ENCODE measurements around the gene TMEM150C.

TMEM150C gene

DNA sequence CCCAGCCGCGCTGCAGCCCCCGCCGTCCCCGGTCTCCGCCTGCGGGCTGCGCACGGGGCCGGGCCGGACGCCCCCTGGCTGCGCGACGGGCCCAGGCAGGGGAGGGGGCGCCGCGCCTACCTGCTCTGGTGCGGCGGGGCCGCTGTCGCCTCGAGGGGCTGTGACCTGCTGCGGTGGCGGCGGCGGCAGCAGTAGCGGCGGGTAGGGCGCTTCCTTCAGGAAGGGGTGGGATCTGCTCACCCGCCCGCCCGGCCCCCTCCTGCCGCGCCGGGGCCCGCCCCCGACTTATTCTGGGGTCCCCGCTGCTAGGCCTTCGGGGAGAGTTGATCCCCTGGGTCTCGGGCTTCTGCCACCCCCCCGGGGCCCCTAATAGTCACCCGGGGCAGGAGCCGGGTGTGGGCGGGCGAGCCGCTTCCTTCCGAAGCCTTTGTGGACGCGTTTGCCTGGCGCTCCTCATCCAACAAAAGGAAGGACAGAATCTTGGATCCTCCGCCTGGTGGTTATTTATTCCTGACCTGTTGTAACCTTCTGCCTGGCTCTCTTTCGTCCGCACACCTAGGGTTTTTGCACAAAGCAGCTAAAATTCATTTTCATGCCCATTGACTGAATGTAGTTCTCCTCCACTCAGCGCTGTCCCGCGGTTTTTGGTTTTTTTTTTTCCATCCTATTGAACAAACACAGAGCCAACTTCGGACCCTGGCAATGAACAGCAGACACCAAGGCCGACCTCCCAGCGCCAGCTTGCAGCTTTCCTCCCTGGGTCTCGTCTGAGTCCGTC, at the start of gene TMEM150C:
Gene TMEM150C (minus strand): TSS at position 203 of the 778 bp plus-strand sequence. CDS start 57,331 bp downstream, outside the sequence.
- DNase-seq (ENCODE audit: low read depth): peak; percentile 15

DNA sequence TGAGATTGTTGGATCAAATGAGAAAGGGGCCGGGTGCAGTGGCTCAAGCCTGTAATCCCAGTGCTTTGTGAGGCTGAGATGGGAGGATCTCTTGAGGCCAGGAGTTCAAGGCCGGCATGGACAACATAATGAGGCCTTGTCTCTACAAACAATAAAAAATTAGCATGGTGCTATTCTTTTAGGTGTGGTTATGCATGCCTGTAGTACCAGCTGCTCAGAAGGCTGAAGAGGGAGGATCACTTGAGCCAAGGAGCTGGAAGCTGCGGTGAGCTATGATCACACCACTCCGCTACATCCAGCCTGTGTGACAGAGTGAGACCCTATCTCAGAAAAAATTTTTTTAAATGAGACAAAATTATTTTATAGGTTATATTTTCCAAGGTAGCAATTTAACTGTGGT, 49.7 kb upstream of the TMEM150C start:
- DNase-seq (ENCODE audit: low read depth): no peak

DNA sequence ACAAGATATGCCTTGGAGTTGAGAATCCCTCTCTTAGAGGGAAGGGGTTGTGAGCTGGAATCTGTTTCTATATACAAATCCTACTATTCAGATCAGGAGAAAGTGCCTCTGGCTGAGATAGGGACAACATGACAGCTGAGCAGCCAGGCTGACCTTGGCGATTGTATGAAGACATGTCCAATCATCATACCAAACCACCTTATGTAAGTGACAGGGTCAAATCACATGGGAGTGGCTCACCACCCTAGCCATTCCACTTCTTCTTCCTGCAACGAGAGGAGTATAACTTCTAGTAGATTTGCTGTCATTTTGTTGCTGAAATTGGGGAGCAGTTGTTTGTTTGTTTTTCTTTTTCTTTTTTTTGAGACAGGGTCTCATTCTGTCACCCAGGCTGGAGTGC, 48.3 kb upstream of the TMEM150C start:
- DNase-seq (ENCODE audit: low read depth): no peak

DNA sequence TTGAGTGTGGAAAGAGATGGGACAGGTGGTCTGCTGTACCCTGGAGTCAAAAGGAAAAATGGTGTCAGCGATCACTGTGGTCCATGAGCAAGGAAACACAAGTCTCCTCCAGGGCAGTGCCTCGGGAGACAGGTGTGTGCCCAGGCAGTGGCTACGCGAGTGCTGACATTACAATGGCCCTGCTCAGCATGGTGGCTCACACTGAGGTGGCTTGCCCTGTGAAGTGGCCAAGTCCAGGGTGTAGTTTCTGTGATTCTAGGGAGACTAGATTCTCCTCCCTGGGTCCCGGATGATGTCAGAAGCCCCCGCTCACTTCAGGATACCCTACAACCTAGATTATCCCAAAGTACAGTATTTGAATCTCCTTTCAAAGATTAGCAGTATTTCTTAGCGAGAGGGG, 44.8 kb upstream of the TMEM150C start:
- DNase-seq (ENCODE audit: low read depth): no peak

DNA sequence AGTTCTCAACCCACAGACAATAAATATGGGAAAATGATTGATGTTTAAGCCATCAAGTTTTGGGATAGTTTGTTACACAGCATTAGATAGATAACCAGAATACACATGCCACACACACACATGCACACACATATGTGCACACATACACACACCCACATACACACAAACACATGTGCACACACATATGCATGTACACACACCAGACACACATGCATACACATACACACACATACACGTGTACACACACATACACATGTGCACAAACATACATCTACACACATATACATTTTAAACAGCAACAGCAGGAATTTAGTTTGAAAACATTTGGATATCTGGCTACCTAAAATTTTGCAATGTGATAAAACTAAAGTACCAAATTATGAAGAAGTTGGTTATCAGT, 42.7 kb upstream of the TMEM150C start:
- DNase-seq (ENCODE audit: low read depth): no peak

DNA sequence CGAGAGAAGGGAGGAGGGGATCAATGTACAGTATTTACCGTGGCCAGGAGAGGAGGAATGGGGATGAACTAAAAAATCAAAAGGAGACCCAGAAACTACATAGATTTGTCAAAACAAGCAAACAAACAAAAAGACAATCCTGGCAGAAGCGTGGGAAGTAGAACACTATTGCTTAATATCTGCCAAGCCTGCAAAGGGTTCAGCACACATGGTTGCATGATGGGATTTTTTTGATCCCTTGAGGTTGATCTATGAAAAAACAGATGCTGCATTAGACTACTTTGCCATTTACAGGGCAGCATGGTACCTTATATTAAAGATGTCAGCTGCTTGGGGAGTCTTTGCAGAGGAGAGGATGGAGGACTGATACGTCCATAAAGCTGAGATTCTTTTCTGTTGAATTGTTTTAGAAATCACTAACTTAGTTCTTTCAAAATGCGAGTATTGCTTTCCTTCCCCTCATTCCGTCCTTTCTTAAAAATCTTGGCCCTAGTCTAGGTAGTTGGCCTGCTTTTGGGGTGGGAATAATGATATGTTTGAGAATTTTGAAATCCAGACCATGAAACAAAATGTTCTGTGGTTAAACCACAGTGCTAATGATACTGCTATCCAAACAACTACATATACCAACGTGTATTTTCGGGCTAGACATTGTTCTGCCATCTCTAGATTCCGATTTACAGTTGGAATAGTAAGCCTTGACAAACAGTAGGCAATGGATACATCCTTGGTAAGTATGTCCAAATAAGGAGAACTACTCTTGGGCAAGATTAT, 39.6 kb upstream of the TMEM150C start:
- peak; percentile 20 for DNase-seq (ENCODE audit: low read depth)

DNA sequence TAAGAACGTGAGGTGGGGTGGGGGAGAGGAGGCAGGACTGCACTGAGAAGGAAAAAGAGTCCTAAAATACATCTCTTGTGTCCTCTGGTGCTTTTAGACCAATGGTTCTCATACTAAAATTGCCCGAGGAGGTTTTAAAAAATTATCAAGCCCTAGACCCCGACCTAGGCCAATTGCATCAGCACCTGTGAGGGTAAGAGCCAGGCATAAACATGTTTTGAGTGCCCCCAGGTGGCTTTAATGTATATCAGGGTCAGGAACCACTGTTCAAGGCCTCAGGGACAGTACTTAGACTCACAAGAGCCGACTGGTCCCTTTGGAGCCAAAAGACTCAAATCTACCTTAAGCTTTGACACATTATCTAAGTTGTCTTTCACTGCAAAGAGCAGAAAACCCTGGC, 37.5 kb upstream of the TMEM150C start:
- no peak for DNase-seq (ENCODE audit: low read depth)

DNA sequence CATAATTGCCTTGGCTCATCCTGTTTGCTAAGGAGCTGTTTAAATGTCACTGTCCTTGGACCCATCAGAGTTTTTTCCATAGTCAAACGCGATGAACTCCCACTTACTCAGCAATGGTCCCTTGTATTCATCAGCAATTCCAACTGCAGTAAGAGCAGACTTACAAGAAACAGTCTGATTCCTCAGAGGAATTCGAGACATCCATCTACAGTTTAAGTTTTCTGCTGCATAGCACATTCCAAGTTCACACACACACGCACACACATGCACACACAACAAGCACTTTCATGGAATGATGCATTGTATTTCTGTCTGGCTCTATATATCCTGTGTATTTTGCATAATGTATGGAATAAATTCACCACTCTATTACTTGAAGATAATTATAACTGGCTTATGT, 32.7 kb upstream of the TMEM150C start:
- peak; percentile 4 for DNase-seq (ENCODE audit: low read depth)

DNA sequence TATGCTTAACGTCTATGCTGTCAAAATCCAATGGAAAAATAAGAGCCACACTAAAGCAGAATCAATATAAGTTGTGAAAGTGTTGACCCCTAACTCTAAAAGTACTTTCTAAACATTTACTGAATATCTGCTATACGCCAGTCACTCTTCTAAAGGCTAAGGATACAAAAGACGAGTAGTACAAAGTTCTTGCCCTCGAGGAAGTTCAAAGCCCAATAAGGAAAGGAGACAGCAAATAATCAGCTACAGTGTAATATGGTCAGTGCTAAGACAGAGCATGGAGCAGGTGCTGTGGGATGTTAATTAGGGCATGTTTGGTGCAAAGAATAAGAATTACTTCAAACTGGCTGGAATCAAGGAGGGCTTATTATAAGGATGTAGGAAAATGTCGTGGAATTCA, 31.6 kb upstream of the TMEM150C start:
- DNase-seq (ENCODE audit: low read depth): no peak

DNA sequence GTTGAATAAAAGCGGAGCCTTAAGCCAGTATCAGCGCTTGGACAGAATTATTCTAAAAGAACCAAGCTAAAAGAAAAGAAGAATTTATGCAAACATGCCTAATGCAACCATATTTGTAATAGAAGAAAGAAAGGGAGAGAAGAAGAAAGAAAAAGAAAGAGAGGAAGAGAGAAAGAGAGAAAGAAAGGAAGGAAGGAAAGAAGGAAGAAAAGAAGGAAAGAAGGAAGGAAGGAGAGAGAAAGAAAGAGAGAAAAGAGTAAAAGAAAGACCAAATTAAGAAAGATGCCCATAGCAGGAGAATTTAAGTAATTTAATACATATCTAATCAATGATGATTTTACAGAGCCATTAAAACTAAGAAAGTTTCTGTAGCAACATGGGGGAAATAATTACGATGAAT, 30.9 kb upstream of the TMEM150C start:
- no peak for DNase-seq (ENCODE audit: low read depth)

DNA sequence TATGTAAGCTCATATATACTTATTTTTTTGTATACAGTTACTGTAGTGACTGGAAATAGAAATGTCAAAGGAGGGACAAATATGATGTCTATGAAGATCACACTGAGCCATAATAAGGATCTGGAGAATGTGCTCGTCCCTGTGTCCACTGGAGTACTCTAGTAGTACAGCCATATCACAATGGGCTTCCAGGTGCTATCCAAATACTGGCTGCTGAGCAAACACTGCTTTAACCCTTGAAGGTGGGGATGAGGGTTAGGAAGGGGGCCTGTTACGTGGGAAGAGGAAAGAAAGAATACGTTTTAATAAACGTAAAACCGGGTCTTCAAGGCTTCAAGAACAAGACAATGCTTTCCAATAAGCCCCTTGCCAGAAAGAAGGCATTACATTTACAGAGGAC, 29.8 kb upstream of the TMEM150C start:
- no peak for DNase-seq (ENCODE audit: low read depth)

DNA sequence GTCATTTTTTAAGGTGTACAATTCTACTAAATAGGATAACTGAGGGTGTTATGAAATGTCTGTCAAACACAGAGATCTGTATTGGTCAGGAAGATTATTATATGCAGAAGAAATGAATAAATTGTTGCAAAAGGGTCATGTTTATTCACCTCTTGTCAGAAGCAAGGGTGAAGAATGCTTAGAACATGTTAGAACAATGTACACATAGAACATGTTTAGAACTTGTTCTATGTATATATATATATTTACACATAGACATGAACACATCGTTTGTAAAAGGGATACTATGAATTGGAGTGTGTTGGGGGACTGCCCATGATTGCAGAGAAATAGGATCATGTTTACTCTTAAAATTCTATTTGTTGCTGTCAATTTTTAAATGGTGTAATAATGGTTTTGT, 28.0 kb upstream of the TMEM150C start:
- no peak for DNase-seq (ENCODE audit: low read depth)

DNA sequence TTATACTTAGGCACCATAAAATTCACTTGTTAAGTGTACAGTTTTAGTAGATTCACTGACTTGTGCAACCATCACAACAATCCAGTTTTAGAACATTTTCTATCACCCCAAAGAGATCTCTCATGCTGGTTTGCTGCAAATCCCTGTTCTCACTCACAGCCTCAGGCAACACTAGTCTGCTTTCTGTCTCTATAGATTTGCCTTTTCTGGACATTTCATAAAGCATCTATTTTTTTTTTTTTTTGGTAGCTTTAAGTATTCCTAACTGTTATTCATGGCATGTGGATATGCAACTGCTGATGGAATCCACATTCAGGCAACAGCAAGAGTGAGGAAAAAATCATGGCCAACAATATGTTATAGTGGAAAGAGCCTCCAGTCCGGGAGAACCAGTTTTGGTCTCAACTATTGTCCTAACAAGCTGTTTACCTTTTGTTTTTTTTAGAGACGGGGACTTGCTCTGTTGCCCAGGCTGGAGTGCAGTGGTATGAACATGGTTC, 27.0 kb upstream of the TMEM150C start:
- DNase-seq (ENCODE audit: low read depth): no peak

DNA sequence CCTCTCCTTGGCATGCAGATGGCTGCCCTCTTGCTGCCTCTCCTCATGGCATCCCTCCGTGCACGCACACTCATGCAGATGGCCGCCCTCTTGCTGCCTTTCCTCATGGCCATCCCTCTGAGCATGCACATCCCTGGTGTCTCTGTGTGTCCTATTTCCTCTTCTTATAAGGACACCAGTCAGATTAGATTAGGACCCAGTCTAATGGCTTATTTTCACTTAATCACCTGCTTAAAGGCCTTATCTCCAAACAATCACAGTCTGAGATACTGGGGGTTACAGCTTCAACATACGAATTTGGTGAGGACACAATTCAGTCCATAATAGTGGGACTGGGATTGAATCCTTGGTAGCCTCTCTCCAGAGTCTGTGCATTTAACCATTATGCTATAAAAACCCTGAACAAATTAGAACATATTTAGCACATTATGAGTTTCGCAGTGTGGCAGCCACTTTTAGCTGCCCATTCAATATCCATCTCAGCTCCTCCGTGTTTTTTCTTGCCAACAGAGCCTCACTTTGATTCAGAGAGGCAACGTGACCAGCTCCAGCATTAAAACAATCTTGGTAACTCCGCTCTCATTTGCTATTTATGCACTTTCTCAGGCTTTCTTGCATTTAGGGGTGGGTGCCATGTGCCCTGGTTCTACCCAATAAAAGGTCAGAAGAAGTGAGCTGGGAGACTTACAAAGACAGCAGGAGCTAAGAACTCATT, 26.2 kb upstream of the TMEM150C start:
- DNase-seq (ENCODE audit: low read depth): no peak

DNA sequence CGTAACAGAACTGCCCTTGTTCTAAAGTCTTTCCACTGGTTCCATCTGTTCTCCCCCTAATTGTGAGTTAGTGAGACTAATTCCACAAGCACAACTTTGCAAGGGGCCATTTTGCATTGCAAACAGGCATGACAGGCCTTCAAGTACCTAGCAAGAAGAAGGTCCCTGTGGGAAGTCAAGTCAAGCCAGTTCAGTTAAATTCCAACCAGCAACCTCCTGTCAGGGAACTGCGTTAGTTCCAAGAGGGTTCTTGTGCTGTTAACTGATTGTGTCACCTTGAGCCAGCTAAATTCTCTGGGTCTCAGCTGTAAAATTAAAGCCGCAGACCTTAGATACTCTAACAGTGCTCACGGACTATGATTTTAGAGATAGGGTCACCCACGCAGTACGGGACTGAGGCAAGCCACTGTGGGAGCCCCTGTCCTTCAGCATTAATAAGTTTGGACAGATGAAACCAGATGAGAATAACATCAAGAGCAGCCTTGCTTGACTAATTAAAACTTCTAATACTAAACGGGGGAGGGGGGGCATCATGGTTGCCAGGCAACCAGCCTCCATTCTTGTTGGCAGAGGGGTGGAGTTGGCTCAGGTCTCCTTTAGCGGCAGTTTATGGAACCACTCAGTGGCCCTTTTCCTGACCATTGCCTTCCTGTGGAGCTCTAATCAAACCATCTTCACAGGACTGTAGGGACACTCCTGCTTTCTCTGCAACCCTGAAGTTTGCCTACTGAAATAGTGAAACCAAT, 24.1 kb upstream of the TMEM150C start:
- no peak for DNase-seq (ENCODE audit: low read depth)

DNA sequence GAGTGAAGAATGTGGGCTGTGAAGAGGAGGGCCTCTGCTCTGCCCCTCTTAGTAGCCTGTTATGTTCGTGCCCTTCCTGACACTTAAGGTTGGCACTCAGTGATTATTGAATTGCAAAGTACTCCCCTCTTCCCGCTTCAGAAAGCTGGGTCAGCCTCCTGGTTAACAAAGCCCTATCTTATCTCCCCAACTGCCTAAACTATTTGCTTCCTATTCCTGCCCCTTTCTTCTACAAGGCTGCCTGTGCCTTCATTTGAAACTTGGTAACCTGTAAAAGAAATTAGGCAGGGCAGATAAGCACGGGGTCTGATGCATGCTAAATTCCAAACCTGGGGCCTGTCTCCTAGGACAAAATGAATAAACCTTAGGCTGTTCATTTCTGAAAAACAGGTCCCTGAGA, 23.1 kb upstream of the TMEM150C start:
- DNase-seq (ENCODE audit: low read depth): no peak

DNA sequence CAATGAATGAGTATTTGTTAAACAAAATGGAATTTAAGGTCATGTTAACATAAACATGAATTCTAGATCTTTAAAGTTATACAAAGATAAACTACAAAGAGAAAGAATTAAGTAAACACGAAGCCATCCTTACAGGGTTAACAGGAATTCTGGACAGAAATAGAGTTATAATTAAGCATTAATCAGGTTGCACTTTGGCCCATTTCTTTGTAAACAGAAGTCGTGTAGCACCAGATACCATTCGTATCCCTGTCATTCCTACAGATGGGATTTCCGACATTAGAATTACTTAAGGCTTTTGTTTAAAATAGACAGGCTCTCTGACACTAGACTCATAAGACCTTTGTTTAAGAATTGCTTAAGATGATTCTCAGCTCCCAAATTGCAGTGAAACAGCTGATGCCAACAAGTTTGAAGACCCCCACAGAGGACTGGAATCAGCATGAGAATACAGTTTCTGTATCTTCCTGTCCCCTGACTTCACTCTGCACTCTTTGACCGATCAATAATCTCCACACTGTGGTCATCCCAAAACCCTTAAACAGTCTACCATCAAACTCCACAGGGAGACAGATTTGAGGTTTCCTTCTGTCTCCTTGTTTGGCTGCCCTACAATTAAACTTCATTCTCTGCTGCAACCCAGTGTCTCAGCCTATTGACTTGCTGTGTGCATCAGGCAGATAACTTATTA, 22.3 kb upstream of the TMEM150C start:
- DNase-seq (ENCODE audit: low read depth): no peak

DNA sequence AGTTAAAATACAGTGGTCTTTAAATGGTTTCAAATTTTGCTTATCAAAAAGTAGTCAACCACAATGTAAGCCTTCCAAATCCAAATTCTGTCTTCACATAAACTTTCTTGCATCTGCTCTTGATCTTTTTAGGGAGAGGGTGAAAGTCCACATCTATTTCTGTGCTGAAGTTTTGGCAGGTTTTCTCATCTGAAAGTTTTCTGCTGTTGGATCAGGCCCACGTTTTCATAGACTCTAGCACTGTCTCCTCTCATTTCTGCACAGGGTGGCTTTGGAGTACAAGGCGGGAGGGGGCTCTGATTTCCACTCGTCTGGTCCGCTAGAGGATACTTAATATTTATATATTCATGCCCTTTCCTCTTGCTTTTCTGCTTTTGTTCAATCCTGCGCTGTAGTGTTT, 18.1 kb upstream of the TMEM150C start:
- DNase-seq (ENCODE audit: low read depth): no peak

DNA sequence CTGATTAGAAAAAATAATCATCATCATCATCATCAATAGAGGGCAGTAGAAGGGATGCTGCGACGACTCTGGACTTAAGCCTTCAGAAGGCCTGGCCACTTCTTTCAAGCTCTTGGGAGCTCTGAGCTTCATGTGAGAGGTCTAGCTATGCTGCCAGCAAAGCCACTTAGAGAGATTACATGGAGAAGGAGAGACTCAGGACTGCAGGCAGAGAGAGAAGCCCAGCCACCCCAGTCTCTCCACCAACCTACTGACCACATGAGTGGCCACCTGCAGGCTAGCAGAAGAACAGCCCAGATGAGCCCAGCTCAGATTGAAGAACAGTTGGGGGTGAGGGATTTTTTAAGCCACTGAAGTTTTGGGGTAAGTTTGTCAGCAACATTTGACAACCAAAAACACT, 17.1 kb upstream of the TMEM150C start:
- DNase-seq (ENCODE audit: low read depth): peak; percentile 3

DNA sequence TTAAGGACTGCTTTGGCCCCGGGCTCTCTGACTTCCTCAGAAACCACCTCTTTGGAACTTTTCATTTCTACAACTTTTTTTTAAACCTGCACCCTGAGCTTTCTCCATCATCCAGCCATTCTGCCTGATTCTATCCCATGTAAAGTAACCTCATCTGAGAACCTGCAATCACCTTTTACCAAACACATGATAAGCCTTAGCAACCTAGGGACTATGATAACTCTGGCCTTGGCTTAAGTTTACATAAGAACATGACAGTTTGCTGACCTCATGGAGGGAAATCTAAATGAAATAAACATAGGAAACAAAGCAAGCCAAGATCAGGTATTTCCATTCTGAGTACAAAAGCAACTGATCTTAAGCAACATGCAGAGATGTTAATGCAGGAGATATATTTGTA, 15.7 kb upstream of the TMEM150C start:
- peak; percentile 20 for DNase-seq (ENCODE audit: low read depth)

DNA sequence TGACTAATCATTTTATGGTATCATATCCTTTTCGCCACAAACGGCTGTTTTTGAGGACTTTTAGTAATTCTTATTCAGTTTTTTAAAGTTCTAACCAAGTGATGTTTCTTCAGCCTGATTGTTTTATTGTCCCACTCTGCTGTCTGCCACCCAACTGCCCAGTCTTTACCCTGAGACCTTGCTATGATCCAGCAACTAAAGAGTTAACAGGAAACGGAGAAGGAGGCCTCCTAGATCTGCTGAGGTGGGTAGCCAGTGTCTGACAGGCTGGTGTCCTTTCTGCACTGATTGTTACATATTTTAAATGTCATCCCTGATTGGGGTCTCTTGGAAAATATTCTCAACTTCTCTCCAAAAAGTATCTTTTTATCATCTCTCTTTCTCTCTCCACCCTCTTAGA, 7.9 kb upstream of the TMEM150C start:
- DNase-seq (ENCODE audit: low read depth): no peak

Measured in iris pigment epithelial cell (primary cell).